T47D (cell line): ENCODE data around the gene NPL.
A peak's percentile ranks its signal among the peaks of the same experiment; 100 is the strongest.

Experiments used
- DNase-seq, 2 experiments: peaks; one replicate each; pipeline versions ENCODE4 v3.0.0 to v3.0.0-alpha.2; 2011 to 2012; ENCODE audit warnings: low read depth in 1 of 2, low spot score in 1 of 2
- JUND ChIP-seq: IDR thresholded peaks from 2 replicates; pipeline ENCODE4 v1.6.1; 2012; ENCODE audit warnings: low read depth
- in situ Hi-C: cut with HindIII; loops from 2 replicates; pipeline ENCODE4 v1.10.0; 2016; ENCODE audit warnings: low sequenced_read_pairs, low pct_unique_long_range_greater_than_20kb

NPL gene

GRCh38 chr1:182783068-182783467, 6.5 kb upstream of the NPL start:
- no peak for DNase-seq
- in situ Hi-C loops = no loop called here
- TF ChIP-seq JUND = no peak

GRCh38 chr1:182784556-182785171, 4.9 kb upstream of the NPL start:
- in situ Hi-C loops = no loop called here
- TF ChIP-seq JUND = no peak
- peak in 1 of 2 experiments; percentile 79 for DNase-seq

GRCh38 chr1:182785181-182785580, 4.4 kb upstream of the NPL start:
- TF ChIP-seq JUND = no peak
- in situ Hi-C loops = no loop called here
- no peak for DNase-seq

- peak; percentile 34 to 86 for DNase-seq
- in situ Hi-C loops = no loop called here
Observed at GRCh38 chr1:182786223-182786994, 3.2 kb upstream of the NPL start.

GRCh38 chr1:182786995-182787324, 2.6 kb upstream of the NPL start:
- DNase-seq = no peak
- in situ Hi-C loops = no loop called here

More at GRCh38 chr1:182786223-182786994, 3.2 kb upstream of the NPL start:
- no peak for TF ChIP-seq JUND

GRCh38 chr1:182791281-182792179, 2.0 kb downstream of the NPL start:
- TF ChIP-seq JUND = no peak
- no peak for DNase-seq
- in situ Hi-C loops = no loop called here

More at GRCh38 chr1:182786995-182787324, 2.6 kb upstream of the NPL start:
- TF ChIP-seq JUND = no peak

- in situ Hi-C loops = no loop called here
- no peak for DNase-seq
- TF ChIP-seq JUND = no peak
Observed at GRCh38 chr1:182794091-182794490, 4.5 kb downstream of the NPL start.

- no peak for TF ChIP-seq JUND
- DNase-seq = no peak
- in situ Hi-C loops = no loop called here
Observed at GRCh38 chr1:182794676-182795201, 5.2 kb downstream of the NPL start.

- TF ChIP-seq JUND = no peak
- in situ Hi-C loops = no loop called here
- no peak for DNase-seq
Observed at GRCh38 chr1:182795563-182796228, 6.1 kb downstream of the NPL start.

GRCh38 chr1:182802006-182802803, 12.6 kb downstream of the NPL start:
- in situ Hi-C loops = no loop called here
- no peak for DNase-seq
- TF ChIP-seq JUND = no peak

- no peak for DNase-seq
- TF ChIP-seq JUND = no peak
- in situ Hi-C loops = no loop called here
Observed at GRCh38 chr1:182803846-182804245, 14.3 kb downstream of the NPL start.
